ENCODE measurements around the gene MRPL16. TPM values are rescaled to one million over a fixed set of nuclear protein-coding genes. Genes with fewer than 3 reads are reported as not detected.
A peak's percentile ranks its signal among the peaks of the same experiment; 100 is the strongest.

Gene MRPL16
- total and polyA plus RNA-seq, 12 donors, result 47.5 to 143 (median 74.1) TPM

- H3K36me3 ChIP-seq (replicated peaks in 1 of 2), result peaks cover 0 to under 1% of the 10 kb centered on the region in 2 donors
- DNase-seq, result no peak
- intact Hi-C loops (cut with DNase I), result loop anchor here in 1 of 2 donors (10.0 kb wide), 2 partner anchors 137 to 443 kb away; no protein-coding TSS in a partner anchor
- TF ChIP-seq, protein P1, sequence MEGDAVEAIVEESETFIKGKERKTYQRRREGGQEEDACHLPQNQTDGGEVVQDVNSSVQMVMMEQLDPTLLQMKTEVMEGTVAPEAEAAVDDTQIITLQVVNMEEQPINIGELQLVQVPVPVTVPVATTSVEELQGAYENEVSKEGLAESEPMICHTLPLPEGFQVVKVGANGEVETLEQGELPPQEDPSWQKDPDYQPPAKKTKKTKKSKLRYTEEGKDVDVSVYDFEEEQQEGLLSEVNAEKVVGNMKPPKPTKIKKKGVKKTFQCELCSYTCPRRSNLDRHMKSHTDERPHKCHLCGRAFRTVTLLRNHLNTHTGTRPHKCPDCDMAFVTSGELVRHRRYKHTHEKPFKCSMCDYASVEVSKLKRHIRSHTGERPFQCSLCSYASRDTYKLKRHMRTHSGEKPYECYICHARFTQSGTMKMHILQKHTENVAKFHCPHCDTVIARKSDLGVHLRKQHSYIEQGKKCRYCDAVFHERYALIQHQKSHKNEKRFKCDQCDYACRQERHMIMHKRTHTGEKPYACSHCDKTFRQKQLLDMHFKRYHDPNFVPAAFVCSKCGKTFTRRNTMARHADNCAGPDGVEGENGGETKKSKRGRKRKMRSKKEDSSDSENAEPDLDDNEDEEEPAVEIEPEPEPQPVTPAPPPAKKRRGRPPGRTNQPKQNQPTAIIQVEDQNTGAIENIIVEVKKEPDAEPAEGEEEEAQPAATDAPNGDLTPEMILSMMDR (IDR thresholded peaks at IDR 0.05), result no peak
- no peak for TF ChIP-seq POLR2A (IDR thresholded peaks at IDR 0.05)
- H3K4me1 ChIP-seq (replicated peaks in 1 of 2), result peaks cover 4 to 12% of the 10 kb centered on the region in 2 donors
- H3K4me3 ChIP-seq, result no peak overlapping the region
- H3K27ac ChIP-seq, result no peak overlapping the region
- no peaks in the 10 kb centered on the region for H3K9me3 ChIP-seq (replicated peaks in 1 of 3)
- H3K27me3 ChIP-seq, result no peaks in the 10 kb centered on the region
- WGBS, 4 donors, result 77 to 93% (median 84%) methylated on average over 2 of the region's 2 CpGs
These were observed 1.6 kb upstream of the MRPL16 start for GRCh38 chr11:59812220-59812619.

DNA sequence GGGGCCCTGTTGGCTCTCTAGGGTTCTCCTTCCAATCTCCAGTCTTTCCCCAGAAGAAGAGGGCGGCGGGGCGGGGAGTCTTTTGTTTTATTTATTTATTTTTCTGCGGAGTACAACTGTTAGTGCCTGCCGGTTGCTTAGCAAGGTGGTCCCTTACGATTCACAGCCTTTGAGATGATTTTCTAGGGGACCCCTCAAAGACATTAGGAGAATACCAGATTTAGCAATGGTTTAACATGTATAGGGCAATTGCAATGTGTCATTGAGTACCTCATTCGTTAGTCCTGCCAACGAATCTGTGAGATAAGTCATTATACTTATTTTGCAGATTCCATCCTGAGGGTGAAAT lies 307 bp upstream of the MRPL16 start:
- 11 to 13% (median 12%) methylated on average over 8 of the region's 8 CpGs for WGBS, 4 donors
- TF ChIP-seq, protein P1 (IDR thresholded peaks at IDR 0.05), result no peak
- TF ChIP-seq POLR2A (IDR thresholded peaks at IDR 0.05), result no peak
- Histone ChIP-seq H3K9me3 (replicated peaks in 1 of 3) (no peaks in the 10 kb centered on the region), H3K4me1 (replicated peaks in 1 of 2) (peaks cover 4 to 12% of the 10 kb centered on the region in 2 donors), H3K4me3 (peak overlapping the region in 2 of 4 donors; percentile 81 to 82), H3K27ac (peak overlapping the region in 2 of 5 donors; percentile 73 to 79), H3K27me3 (no peaks in the 10 kb centered on the region), H3K36me3 (replicated peaks in 1 of 2) (peaks cover 0 to 14% of the 10 kb centered on the region in 2 donors)
- intact Hi-C loops (cut with DNase I), result loop anchor here in 1 of 2 donors (10.0 kb wide), 2 partner anchors 136 to 444 kb away; no protein-coding TSS in a partner anchor
- no peak for DNase-seq

GRCh38 chr11:59807047-59807610 lies 3.4 kb downstream of the MRPL16 start:
- no peak for DNase-seq
- peaks cover 4 to 16% of the 10 kb centered on the region in 2 donors for H3K4me1 ChIP-seq (replicated peaks in 1 of 2)
- no peak overlapping the region for H3K27ac ChIP-seq
- no peaks in the 10 kb centered on the region for H3K9me3 ChIP-seq (replicated peaks in 1 of 3)
- H3K36me3 ChIP-seq (replicated peaks in 1 of 2), result peaks cover 0 to 37% of the 10 kb centered on the region in 2 donors
- TF ChIP-seq, protein P1 (IDR thresholded peaks at IDR 0.05), result no peak
- TF ChIP-seq POLR2A (IDR thresholded peaks at IDR 0.05), result no peak
- intact Hi-C loops (cut with DNase I), result no loop called here
- 71 to 90% (median 74%) methylated on average over 1 of the region's 1 CpG for WGBS, 4 donors
- H3K4me3 ChIP-seq, result no peak overlapping the region
- no peaks in the 10 kb centered on the region for H3K27me3 ChIP-seq

DNA sequence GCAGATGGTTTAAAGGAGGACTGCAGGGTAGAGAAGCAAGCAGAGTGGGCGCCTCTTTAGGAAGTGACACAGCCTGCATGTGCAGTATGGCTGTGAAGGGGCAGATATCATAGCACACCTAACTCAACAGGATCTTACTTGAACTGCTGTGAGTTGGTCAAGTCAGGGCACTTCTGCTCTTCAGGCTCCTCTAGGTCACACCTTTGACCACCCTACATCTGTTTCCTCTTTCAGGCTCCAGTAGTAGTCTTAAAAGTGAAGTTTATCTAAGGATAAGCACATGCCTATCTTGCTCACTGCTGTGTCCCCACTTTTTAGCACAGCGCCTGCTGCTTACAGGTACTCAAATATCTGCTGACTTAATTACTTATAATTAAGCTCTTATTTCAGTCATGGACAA lies 6.5 kb downstream of the MRPL16 start:
- Histone ChIP-seq H3K27ac (no peak overlapping the region), H3K9me3 (replicated peaks in 1 of 3) (no peaks in the 10 kb centered on the region), H3K27me3 (no peaks in the 10 kb centered on the region), H3K4me1 (replicated peaks in 1 of 2) (peaks cover 0 to 9% of the 10 kb centered on the region in 2 donors), H3K36me3 (replicated peaks in 1 of 2) (peaks cover 0 to 48% of the 10 kb centered on the region in 2 donors), H3K4me3 (no peak overlapping the region)
- intact Hi-C loops (cut with DNase I), result loop anchor here in 1 of 2 donors (2.0 kb wide), 1 partner anchor 49 kb away; the partner anchor contains the start of gene STX3
- WGBS, 4 donors, result 90 to 97% (median 93%) methylated on average over 2 of the region's 2 CpGs
- no peak for TF ChIP-seq POLR2A (IDR thresholded peaks at IDR 0.05)
- TF ChIP-seq, protein P1 (IDR thresholded peaks at IDR 0.05), result no peak
- DNase-seq, result no peak

Data from adrenal gland (tissue), 12 donors.